SU-DHL-6 (cell line): ENCODE results near the gene PKD1.

ENCODE experiments used
- H2AFZ ChIP-seq: fragments of 200-600 bp; sonication (generic); 2 replicates; pipeline ENCODE4 v1.6.1; 2014; ENCODE audit warnings: low read depth, mild to moderate bottlenecking, moderate library complexity, mixed read lengths, antibody characterized with exemption, low read length; ENCODE audit not compliant: severe bottlenecking
- H3F3A ChIP-seq: fragments of 200-600 bp; shearing (Covaris generic); 2 replicates; pipeline ENCODE4 v1.6.0; 2016; ENCODE audit warnings: antibody characterized with exemption, mild to moderate bottlenecking; ENCODE audit not compliant: insufficient read depth
- H3K27ac ChIP-seq: fragments of 200-600 bp; sonication (generic); 2 replicates; pipeline ENCODE4 v1.5.1; 2016; ENCODE audit warnings: low read depth, mild to moderate bottlenecking, low read length, moderate library complexity, mixed read lengths
- H3K27me3 ChIP-seq: fragments of 200-600 bp; sonication (generic), shearing (Covaris generic); 2 replicates; pipeline ENCODE4 v1.6.0; 2014; ENCODE audit warnings: mild to moderate bottlenecking, low read length
- H3K36me3 ChIP-seq: fragments of 200-600 bp; sonication (generic); 2 replicates; pipeline ENCODE4 v1.6.1; 2014; ENCODE audit warnings: mild to moderate bottlenecking, low read length, mixed read lengths
- H3K4me2 ChIP-seq: fragments of 300-600, 200-600 bp; shearing (Covaris generic), sonication (generic); 2 replicates; pipeline ENCODE4 v1.6.0; 2014; ENCODE audit warnings: low read length, low read depth, mild to moderate bottlenecking; ENCODE audit not compliant: poor library complexity, severe bottlenecking
- H3K4me3 ChIP-seq: fragments of 200-600 bp; sonication (generic); 2 replicates; pipeline ENCODE4 v1.5.1; 2014; ENCODE audit warnings: antibody characterized with exemption, low read length, mild to moderate bottlenecking, mixed read lengths; ENCODE audit not compliant: insufficient read depth, poor library complexity, severe bottlenecking
- H3K79me2 ChIP-seq: fragments of 200-600 bp; sonication (generic); 2 replicates; pipeline ENCODE4 v1.6.1; 2014; ENCODE audit warnings: mild to moderate bottlenecking, low read length, moderate library complexity; ENCODE audit not compliant: insufficient read depth
- H3K9ac ChIP-seq: fragments of 200-600 bp; sonication (generic); 2 replicates; pipeline ENCODE4 v1.7.0; 2014; ENCODE audit warnings: mild to moderate bottlenecking, low read length
- H3K9me2 ChIP-seq: fragments of 200-600 bp; sonication (generic); replicated peaks from 2 replicates; pipeline ENCODE4 v1.6.1; 2014; ENCODE audit warnings: low read length; ENCODE audit not compliant: insufficient read depth
- H3K9me3 ChIP-seq: fragments of 200-600 bp; sonication (generic); 2 replicates; pipeline ENCODE4 v1.6.1; 2014; ENCODE audit warnings: low read length, mixed read lengths; ENCODE audit not compliant: insufficient read depth
- H4K20me1 ChIP-seq: fragments of 200-600 bp; sonication (generic); 2 replicates; pipeline ENCODE4 v1.6.1; 2014; ENCODE audit warnings: low read depth, mild to moderate bottlenecking, antibody characterized with exemption, low read length, moderate library complexity, mixed read lengths
- EZH2phosphoT487 ChIP-seq: fragments of 200-600 bp; sonication (generic), shearing (Covaris generic); conservative IDR thresholded peaks from 2 replicates; pipeline ENCODE4 v1.6.1; 2018; ENCODE audit warnings: mild to moderate bottlenecking, antibody characterized with exemption, low read length, moderate library complexity, mixed read lengths
- TF ChIP-seq, protein P1 (sequence below): fragments of 200-600 bp; sonication (generic); IDR thresholded peaks from one replicate; pipeline ENCODE4 v1.5.1; 2017; ENCODE audit warnings: antibody characterized with exemption, mild to moderate bottlenecking, low read length, moderate library complexity; ENCODE audit not compliant: insufficient read depth, poor library complexity, severe bottlenecking

The PKD1 gene

DNA sequence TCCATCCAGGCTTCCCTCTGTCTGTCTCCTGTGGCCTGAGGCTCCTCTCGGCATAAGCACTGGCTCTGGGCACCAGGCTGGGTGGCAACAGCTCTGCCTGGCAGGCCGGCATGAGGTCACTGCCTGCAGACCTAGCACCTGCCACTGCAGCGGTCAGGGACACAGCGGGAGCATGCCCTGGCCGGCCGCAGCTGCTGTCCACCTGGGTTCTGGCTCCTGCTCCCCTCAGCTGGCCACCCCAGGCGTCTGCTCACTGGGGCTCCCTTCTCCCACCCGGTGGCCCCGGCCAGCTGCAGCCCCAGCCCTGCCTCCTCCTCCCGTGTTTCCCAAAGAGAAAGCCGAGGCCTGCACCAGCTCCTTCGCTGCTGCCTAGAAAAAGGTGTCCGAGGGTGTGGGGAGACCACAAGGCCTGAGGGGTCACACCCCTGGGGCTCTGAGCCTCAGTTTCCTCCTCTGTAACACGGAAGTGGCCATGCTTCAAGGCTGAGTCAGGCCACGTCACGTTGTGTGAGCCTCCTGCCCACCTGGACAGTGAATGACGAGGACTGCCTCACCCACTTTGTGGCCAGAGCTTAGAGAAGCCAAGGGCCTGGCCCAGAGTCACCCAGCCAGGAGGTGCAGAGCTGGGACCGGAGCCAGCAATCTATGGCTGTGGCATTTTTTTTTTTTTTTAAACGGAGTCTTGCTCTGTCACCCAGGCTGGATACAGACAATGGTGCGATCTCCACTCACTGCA lies 94.7 kb downstream of the PKD1 start:
- H3K79me2 ChIP-seq = no peaks in the 10 kb centered on the region
- H3K9me3 ChIP-seq = no peaks in the 10 kb centered on the region
- H3K9me2 ChIP-seq = no peaks in the 10 kb centered on the region
- H3K27me3 ChIP-seq = no peaks in the 10 kb centered on the region
- no peak for TF ChIP-seq EZH2phosphoT487
- TF ChIP-seq, protein P1, sequence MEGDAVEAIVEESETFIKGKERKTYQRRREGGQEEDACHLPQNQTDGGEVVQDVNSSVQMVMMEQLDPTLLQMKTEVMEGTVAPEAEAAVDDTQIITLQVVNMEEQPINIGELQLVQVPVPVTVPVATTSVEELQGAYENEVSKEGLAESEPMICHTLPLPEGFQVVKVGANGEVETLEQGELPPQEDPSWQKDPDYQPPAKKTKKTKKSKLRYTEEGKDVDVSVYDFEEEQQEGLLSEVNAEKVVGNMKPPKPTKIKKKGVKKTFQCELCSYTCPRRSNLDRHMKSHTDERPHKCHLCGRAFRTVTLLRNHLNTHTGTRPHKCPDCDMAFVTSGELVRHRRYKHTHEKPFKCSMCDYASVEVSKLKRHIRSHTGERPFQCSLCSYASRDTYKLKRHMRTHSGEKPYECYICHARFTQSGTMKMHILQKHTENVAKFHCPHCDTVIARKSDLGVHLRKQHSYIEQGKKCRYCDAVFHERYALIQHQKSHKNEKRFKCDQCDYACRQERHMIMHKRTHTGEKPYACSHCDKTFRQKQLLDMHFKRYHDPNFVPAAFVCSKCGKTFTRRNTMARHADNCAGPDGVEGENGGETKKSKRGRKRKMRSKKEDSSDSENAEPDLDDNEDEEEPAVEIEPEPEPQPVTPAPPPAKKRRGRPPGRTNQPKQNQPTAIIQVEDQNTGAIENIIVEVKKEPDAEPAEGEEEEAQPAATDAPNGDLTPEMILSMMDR = no peak
- H2AFZ ChIP-seq = no peak overlapping the region
- H3K9ac ChIP-seq = no peak overlapping the region
- no peak overlapping the region for H3K27ac ChIP-seq
- no peaks in the 10 kb centered on the region for H3F3A ChIP-seq
- H3K4me2 ChIP-seq = no peak overlapping the region
- H3K36me3 ChIP-seq = no peaks in the 10 kb centered on the region
- no peaks in the 10 kb centered on the region for H4K20me1 ChIP-seq
- no peak overlapping the region for H3K4me3 ChIP-seq

DNA sequence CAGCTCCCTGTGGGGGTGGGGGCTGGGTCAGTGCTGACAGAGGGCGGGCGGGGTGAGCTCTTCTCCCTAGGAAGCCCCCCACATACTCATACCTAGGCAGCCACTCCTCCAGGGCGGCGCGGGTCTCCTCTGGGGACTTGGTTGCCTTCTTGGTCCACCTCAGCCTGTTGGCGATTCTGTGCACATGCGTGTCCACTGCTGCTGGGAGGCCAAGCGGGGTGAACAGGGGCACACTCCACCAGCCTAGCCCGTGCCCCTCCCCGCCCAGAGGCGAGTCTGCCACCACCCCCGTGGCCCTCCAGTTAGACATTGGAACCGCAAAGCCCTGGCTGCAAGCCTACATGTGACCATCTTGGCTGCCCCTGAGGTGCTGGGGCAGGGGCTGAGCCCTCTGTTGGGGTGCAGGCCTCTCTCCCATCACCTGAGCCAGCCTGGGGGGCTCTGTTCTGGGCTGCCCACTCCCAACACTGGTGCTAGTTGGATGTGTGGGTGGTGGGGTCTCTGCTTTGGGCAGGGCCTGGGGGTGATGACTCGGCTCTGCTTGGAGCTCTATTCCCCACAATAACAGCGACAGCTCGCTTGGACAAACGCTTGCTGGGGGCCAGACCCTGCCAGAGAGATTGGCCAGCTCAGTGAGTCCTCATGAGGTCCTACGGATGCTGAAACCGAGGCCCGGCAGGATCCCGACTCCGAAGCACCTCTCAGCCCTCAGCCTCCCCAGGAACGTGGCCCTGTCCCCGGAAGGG lies 95.5 kb downstream of the PKD1 start:
- Histone ChIP-seq H2AFZ (no peak overlapping the region), H3K27ac (no peak overlapping the region), H3K9me2 (no peaks in the 10 kb centered on the region), H3K4me2 (no peak overlapping the region), H3K9me3 (no peaks in the 10 kb centered on the region), H3F3A (no peaks in the 10 kb centered on the region), H3K79me2 (no peaks in the 10 kb centered on the region), H3K9ac (no peak overlapping the region), H3K4me3 (no peak overlapping the region), H3K36me3 (no peaks in the 10 kb centered on the region), H4K20me1 (no peaks in the 10 kb centered on the region), H3K27me3 (no peaks in the 10 kb centered on the region)
- TF ChIP-seq, protein P1 = no peak
- TF ChIP-seq EZH2phosphoT487 = no peak

GRCh38 chr16:2039274-2040031 lies 96.2 kb downstream of the PKD1 start:
- Histone ChIP-seq H3K4me2 (no peak overlapping the region), H3K9me2 (no peaks in the 10 kb centered on the region), H3K4me3 (no peak overlapping the region), H3K27ac (no peak overlapping the region), H3K27me3 (no peaks in the 10 kb centered on the region), H3K9ac (no peak overlapping the region), H3F3A (no peaks in the 10 kb centered on the region), H2AFZ (no peak overlapping the region), H3K79me2 (no peaks in the 10 kb centered on the region), H4K20me1 (no peaks in the 10 kb centered on the region), H3K9me3 (no peaks in the 10 kb centered on the region), H3K36me3 (no peaks in the 10 kb centered on the region)
- no peak for TF ChIP-seq EZH2phosphoT487
- TF ChIP-seq, protein P1 = no peak
